ENCODE results near the gene NLK. TPM values are rescaled to one million over a fixed set of nuclear protein-coding genes. Genes with fewer than 3 reads are reported as not detected.
"Not testable (repeated sequence)": the region's sequence is repeated elsewhere in the genome, so short reads cannot be mapped to it uniquely, and the experiment has no call there.

NLK gene
- total RNA-seq, 1 experiment from 2014 or later = 17.2 TPM

GRCh38 chr17:28059675-28060074 is 17.2 kb downstream of the NLK start:
- in situ Hi-C loops (cut with HindIII; ENCODE audit: low sequenced_read_pairs) = no loop called here
- no peak for DNase-seq (ENCODE audit: low spot score)

- in situ Hi-C loops (cut with HindIII; ENCODE audit: low sequenced_read_pairs) = no loop called here
These were observed 23.2 kb downstream of the NLK start for GRCh38 chr17:28065706-28066105.

DNA sequence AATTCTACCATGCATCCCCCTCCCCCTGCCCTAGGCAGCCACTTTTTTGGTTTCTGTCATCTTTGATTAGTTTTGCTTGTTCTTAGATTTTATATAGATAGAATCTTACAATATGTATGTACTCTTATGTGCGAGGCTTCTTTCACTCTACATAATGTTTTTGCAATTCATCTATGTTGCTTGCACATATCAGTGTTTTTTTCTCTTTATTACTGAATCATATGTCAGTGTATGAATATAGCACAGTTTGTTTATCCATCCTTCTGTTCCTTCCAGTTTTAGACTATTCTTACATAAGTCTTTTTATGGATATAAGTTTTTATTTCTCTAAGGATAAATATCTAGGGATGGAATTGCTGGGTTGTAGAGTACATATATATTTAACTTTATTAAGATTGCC is 26.6 kb downstream of the NLK start:
- in situ Hi-C loops (cut with HindIII; ENCODE audit: low sequenced_read_pairs) = no loop called here
- no peak for DNase-seq (ENCODE audit: low spot score)

More at GRCh38 chr17:28065706-28066105, 23.2 kb downstream of the NLK start:
- DNase-seq (ENCODE audit: low spot score) = no peak

- in situ Hi-C loops (cut with HindIII; ENCODE audit: low sequenced_read_pairs) = no loop called here
- no peak for DNase-seq (ENCODE audit: low spot score)
These were observed 28.7 kb downstream of the NLK start for GRCh38 chr17:28071179-28071578.

DNA sequence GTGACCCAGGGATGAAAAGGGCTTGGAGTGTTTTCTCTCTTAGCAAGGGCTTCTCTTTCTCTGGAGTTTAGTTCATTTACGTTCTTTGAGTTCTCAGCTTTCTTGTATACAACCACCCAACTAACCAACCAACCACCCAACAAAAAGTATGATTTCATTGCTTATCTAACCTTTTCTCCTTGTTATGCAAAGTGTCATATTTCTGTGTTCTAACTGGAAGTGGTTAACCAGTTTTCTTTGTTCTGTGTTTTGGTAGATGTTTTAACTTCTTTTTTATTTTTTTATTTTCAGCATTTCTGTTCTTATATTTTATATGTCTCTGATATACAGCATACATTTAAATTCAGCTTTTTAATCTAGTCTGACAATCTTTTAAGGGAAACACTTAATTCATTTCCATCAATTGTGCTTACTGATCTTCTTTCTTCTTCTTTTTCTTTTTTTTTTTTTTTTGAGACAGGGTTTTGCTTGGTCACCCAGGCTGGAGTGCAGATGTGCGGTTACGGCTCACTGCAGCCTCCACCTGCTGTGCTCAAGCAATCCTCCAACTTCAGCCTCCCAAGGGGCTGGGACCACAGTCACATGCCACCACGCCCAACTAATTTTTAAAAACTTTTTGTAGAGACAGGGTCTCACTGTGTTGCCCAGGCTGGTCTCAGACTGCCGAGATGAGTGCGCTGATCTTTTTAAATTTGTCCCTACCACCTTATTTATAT is 29.6 kb downstream of the NLK start:
- DNase-seq (ENCODE audit: low spot score) = no peak
- in situ Hi-C loops (cut with HindIII; ENCODE audit: low sequenced_read_pairs) = no loop called here

- DNase-seq (ENCODE audit: low spot score) = no peak
- in situ Hi-C loops (cut with HindIII; ENCODE audit: low sequenced_read_pairs) = no loop called here
These were observed 30.6 kb downstream of the NLK start for GRCh38 chr17:28072936-28073533.

DNA sequence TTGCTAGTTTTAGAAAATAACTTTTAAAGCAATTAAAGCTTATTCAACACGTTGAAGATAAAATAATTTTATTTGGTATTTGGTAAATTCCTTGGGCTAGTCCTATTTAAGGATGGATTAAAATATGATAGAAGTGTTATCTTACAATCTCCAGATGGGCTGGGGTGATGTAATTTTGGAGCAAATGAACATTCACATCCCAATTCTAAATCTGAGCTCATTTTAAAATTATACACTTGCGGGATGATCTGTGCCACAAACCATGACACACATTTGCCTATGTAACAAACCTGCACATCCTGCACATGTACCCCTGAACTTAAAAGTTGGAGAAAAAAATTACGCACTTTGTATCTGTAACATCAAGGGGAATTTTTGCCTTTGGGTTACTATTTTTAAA is 31.5 kb downstream of the NLK start:
- in situ Hi-C loops (cut with HindIII; ENCODE audit: low sequenced_read_pairs) = no loop called here

DNA sequence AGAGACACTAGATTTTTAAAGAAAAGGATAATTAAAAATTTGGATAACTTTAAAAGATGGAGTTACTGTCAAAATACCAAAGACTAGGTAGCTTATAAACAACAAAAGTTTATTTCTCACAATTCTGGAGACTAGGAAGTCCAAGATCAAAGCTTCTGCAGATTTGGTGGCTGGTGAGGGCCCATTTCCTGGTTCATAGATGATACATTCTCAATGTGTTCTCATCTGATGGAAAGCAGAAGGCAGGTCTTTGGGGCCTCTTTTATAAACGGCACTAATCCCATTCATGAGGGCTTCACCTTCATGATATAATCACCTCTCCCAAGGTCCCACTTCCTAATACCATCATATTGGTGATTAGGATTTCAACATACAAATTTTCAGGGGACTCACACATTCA is 33.7 kb downstream of the NLK start:
- in situ Hi-C loops (cut with HindIII; ENCODE audit: low sequenced_read_pairs) = no loop called here
- DNase-seq (ENCODE audit: low spot score) = no peak

More for the DNA sequence above, 31.5 kb downstream of the NLK start:
- no peak for DNase-seq (ENCODE audit: low spot score)

- DNase-seq (ENCODE audit: low spot score); in situ Hi-C loops (cut with HindIII; ENCODE audit: low sequenced_read_pairs): not testable (repeated sequence)
These were observed 34.7 kb downstream of the NLK start for GRCh38 chr17:28077140-28077539.

DNA sequence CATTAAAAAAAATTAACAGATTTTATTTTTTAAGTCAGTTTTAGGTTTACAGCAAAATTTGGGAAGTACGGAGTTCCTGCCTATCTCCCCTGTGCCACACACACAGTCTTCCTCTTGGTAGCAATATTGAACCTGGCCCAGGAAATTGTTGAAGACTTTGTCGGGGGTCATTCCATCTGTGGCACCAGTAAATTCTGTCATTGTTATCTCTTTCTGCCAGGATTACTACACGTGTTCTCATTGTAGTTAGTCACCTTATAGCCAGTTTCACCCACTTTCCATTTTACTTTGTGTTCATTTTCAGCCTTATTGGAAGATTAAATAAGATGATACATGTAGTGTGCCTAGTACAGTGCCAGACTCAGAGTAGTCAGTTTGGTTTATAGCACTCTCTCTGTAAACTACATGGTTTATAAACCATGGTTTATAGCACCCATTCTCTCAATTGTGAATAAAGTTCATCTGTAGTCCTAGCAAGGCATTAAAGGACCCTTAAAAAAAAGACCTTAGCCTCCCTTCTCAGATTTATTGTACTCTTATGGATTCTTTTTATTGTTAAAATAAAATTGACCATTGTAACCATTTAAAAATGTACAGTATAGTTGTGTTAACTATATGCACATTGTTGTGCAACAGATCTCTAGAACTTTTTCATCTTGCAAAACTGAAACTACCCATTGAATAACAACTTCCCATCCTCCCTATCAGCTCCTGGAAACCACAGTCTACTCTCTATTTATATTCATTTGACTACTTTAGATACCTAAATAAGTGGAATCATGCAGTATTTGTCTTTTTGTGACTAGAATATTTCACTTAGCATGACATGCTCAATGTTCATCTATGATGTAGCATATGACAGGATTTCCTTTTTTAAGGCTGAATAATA is 36.1 kb downstream of the NLK start:
- in situ Hi-C loops (cut with HindIII; ENCODE audit: low sequenced_read_pairs) = no loop called here
- no peak for DNase-seq (ENCODE audit: low spot score)

DNA sequence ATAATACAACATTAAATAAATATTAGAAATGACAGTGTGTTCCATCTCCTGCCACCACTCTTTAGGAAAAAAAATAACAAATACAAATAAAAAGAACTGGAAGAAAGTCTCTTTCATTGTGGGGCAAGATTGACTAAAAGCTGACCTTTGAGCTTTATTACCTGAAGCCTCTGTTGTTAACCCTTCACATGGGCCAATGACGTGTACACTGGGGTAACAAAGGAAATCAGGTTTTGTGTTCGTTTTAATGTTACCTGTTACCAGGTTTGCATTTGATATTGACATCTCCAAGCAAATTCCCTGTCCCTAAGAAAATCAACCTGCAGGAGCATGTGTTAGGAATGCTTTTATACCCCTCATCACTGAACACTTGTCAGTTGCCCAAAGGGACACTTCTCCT is 39.0 kb downstream of the NLK start:
- in situ Hi-C loops (cut with HindIII; ENCODE audit: low sequenced_read_pairs) = no loop called here
- DNase-seq (ENCODE audit: low spot score) = no peak

GRCh38 chr17:28085766-28086165 is 43.3 kb downstream of the NLK start:
- in situ Hi-C loops (cut with HindIII; ENCODE audit: low sequenced_read_pairs) = no loop called here
- no peak for DNase-seq (ENCODE audit: low spot score)

DNA sequence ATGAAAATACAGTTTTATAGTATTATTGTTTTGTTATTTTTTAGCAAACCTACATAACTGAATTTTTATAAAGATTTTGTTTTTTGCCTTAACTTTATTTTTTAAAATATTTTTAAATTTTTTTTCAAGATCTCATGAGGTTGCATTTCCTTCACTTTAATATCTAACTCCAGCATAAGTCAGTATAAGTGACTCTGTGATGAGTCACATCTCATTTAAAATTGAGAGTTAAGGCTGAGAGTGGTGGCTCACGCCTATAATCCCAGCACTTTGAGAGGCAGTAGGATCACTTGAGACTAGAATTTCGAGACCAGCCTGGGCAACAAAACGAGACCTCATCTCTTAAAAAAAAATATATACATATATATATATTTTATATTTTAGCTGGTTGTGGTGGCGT is 44.0 kb downstream of the NLK start:
- in situ Hi-C loops (cut with HindIII; ENCODE audit: low sequenced_read_pairs) = no loop called here
- no peak for DNase-seq (ENCODE audit: low spot score)

- in situ Hi-C loops (cut with HindIII; ENCODE audit: low sequenced_read_pairs) = no loop called here
- DNase-seq (ENCODE audit: low spot score) = no peak
These were observed 45.3 kb downstream of the NLK start for GRCh38 chr17:28087743-28088142.

GRCh38 chr17:28090551-28090950 is 48.1 kb downstream of the NLK start:
- in situ Hi-C loops (cut with HindIII; ENCODE audit: low sequenced_read_pairs) = no loop called here
- no peak for DNase-seq (ENCODE audit: low spot score)

GRCh38 chr17:28092088-28092487 is 49.6 kb downstream of the NLK start:
- DNase-seq (ENCODE audit: low spot score) = no peak
- in situ Hi-C loops (cut with HindIII; ENCODE audit: low sequenced_read_pairs) = no loop called here

GRCh38 chr17:28093999-28094716 is 51.7 kb downstream of the NLK start:
- no peak for DNase-seq (ENCODE audit: low spot score)
- in situ Hi-C loops (cut with HindIII; ENCODE audit: low sequenced_read_pairs) = no loop called here

GRCh38 chr17:28096756-28097155 is 54.3 kb downstream of the NLK start:
- no peak for DNase-seq (ENCODE audit: low spot score)
- in situ Hi-C loops (cut with HindIII; ENCODE audit: low sequenced_read_pairs) = no loop called here

- DNase-seq (ENCODE audit: low spot score) = no peak
These were observed 54.8 kb downstream of the NLK start for GRCh38 chr17:28097254-28097653.

DNA sequence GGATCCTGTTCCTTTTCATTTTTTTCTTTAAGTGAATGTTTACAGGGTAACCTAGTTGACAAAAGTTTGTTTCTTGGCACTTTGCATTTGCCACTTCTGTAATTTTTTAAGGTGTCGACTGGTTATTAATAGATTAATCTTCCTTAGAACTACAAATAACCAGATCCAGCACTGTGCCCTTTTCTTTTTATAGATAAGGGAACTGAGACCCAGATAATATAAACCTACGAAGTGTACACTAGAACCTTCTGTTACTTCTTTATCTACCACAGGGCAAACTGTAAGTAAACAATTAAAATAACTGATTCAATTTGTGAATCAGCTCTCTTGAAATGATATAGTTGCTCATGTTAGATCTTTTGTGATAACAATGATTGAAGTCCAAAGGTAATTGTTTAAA is 55.4 kb downstream of the NLK start:
- in situ Hi-C loops (cut with HindIII; ENCODE audit: low sequenced_read_pairs) = no loop called here

More at GRCh38 chr17:28097254-28097653, 54.8 kb downstream of the NLK start:
- in situ Hi-C loops (cut with HindIII; ENCODE audit: low sequenced_read_pairs) = no loop called here

More for the DNA sequence above, 55.4 kb downstream of the NLK start:
- DNase-seq (ENCODE audit: low spot score) = no peak

Data from G401 (cell line).